ENCODE results near the gene ZNF454. TPM values are rescaled to one million over a fixed set of nuclear protein-coding genes. Genes with fewer than 3 reads are reported as not detected.

Gene ZNF454
- total RNA-seq, 4 donors from 2014 or later = 0.08 to 4.2 (median 0.51) TPM

- H3K4me3 ChIP-seq (ENCODE audit: low read depth, poor library complexity, severe bottlenecking) = no peak overlapping the region
- DNase-seq (ENCODE audit: low spot score in 2 of 2) = no peak
- intact Hi-C loops (cut with DNase I; ENCODE audit: low total_unique reads) = no loop called here
- WGBS, 2 donors = 11 to 17% methylated on average over 6 of the region's 6 CpGs
- TF ChIP-seq POLR2A (IDR thresholded peaks at IDR 0.05) (no peak), CTCF (IDR thresholded peaks at IDR 0.05) (no peak)
These were observed 54.3 kb downstream of the ZNF454 start for GRCh38 chr5:178995341-178995690.

GRCh38 chr5:178996156-178996555 is 55.2 kb downstream of the ZNF454 start:
- TF ChIP-seq POLR2A (IDR thresholded peaks at IDR 0.05) (no peak), CTCF (IDR thresholded peaks at IDR 0.05) (no peak)
- 70 to 79% methylated on average over 9 to 11 of the region's 11 CpGs for WGBS, 2 donors
- H3K4me3 ChIP-seq (ENCODE audit: low read depth, poor library complexity, severe bottlenecking) = no peak overlapping the region
- intact Hi-C loops (cut with DNase I; ENCODE audit: low total_unique reads) = no loop called here
- DNase-seq (ENCODE audit: low spot score in 2 of 2) = no peak

- no peak overlapping the region for H3K4me3 ChIP-seq (ENCODE audit: low read depth, poor library complexity, severe bottlenecking)
- no peak for TF ChIP-seq POLR2A (IDR thresholded peaks at IDR 0.05)
- TF ChIP-seq CTCF (IDR thresholded peaks at IDR 0.05) = no peak
- 70 to 77% methylated on average over 6 of the region's 6 CpGs for WGBS, 2 donors
- intact Hi-C loops (cut with DNase I; ENCODE audit: low total_unique reads) = no loop called here
- DNase-seq (ENCODE audit: low spot score in 2 of 2) = no peak
These were observed 56.2 kb downstream of the ZNF454 start for GRCh38 chr5:178997191-178997590.

- 92 to 93% methylated on average over 12 to 13 of the region's 13 CpGs for WGBS, 2 donors
- TF ChIP-seq POLR2A (IDR thresholded peaks at IDR 0.05) = no peak
- TF ChIP-seq CTCF (IDR thresholded peaks at IDR 0.05) = no peak
- DNase-seq (ENCODE audit: low spot score in 2 of 2) = no peak
- intact Hi-C loops (cut with DNase I; ENCODE audit: low total_unique reads) = no loop called here
- no peak overlapping the region for H3K4me3 ChIP-seq (ENCODE audit: low read depth, poor library complexity, severe bottlenecking)
These were observed 57.4 kb downstream of the ZNF454 start for GRCh38 chr5:178998441-178998840.

GRCh38 chr5:179006564-179006963 is 65.6 kb downstream of the ZNF454 start:
- intact Hi-C loops (cut with DNase I; ENCODE audit: low total_unique reads) = no loop called here
- 76 to 82% methylated on average over 2 of the region's 2 CpGs for WGBS, 2 donors

More at GRCh38 chr5:179006564-179006963, 65.6 kb downstream of the ZNF454 start:
- no peak overlapping the region for H3K4me3 ChIP-seq (ENCODE audit: low read depth, poor library complexity, severe bottlenecking)
- no peak for DNase-seq (ENCODE audit: low spot score in 2 of 2)
- TF ChIP-seq CTCF (IDR thresholded peaks at IDR 0.05) = no peak
- TF ChIP-seq POLR2A (IDR thresholded peaks at IDR 0.05) = no peak

Data from lower leg skin (tissue), 4 donors.